ENCODE data around the gene SNX14. TPM values are rescaled to one million over a fixed set of nuclear protein-coding genes. Genes with fewer than 3 reads are reported as not detected.

Gene SNX14
- total and polyA plus RNA-seq, 10 of the 15 experiments (the other 5 are each of a cell fraction or from before 2014, with no cell fraction given): 34.2 to 122 (median 51.0) TPM

DNA sequence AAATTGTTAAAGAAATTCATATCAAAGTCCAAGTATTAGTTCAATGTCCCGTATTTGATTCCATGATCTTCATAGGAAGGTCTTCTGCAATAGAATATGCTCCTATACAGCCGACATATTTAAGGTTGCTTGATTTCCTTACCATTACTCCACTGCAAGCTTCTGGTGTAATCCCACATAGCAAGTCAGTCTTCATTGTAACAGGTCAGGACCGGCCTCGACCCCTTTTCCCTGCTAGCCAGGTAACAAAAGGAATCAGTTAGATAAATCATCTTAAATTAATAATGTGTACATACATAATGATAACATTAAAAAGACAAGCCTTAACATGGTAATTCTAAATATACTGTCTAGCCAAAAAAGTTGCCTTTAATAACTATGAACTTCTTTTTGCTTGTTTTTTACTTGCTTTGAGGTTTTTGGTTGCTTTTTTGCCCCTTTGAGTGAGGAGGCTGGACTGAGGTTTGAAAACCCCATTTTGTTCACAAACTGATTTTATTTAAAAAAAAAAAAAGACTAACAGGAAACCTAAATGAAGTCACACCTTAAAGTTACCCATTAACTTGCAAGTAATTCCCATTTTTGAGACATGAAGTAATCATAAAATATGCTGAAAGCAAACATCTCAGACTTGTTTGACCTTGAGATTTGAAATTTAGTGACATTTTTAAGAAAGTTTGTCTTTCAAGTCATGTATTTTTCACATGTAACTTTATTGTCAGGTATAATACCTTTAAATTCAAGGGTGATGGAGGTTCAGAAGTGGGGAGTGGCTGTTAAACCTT is 19.2 kb upstream of the SNX14 start:
- H3K27me3 ChIP-seq (replicated peaks in 1 of 2; ENCODE audit: control insufficient read depth in 2 of 2, insufficient read depth in 2 of 2, low read length in 1 of 2): no peaks in the 10 kb centered on the region
- RAD21 ChIA-PET (ENCODE audit: unreplicated experiment): no interaction called here
- peaks cover 4% of the 10 kb centered on the region for H3K79me2 ChIP-seq (ENCODE audit: control insufficient read depth, insufficient read depth, low read length)
- H2AFZ ChIP-seq (ENCODE audit: control insufficient read depth, low read depth, low read length): no peak overlapping the region
- WGBS (ENCODE audit: insufficient coverage, insufficient replicate concordance, low lambda C conversion rate, missing lambda C conversion rate): 100% methylated on average over 4 of the region's 4 CpGs
- H3K36me3 ChIP-seq (ENCODE audit: control insufficient read depth in 2 of 2, insufficient read depth in 2 of 2, low read length in 1 of 2): peaks cover 3 to 35% of the 10 kb centered on the region in 2 experiments
- in situ Hi-C loops (cut with MboI): no loop called here
- H3K4me1 ChIP-seq (ENCODE audit: control insufficient read depth, insufficient read depth, low read length): no peaks in the 10 kb centered on the region
- no peak for DNase-seq (ENCODE audit: low read depth, low spot score)
- SMC1A ChIA-PET (ENCODE audit: uncharacterized antibody, unreplicated experiment): interaction anchor here (2.3 kb wide), 1 partner anchor 30 kb away, joined by 7 read pairs; the partner anchor contains the start of gene SYNCRIP
- POLR2A ChIA-PET: interaction anchor here (0.6 kb wide), 1 partner anchor 192 kb away, joined by 3 read pairs; no protein-coding TSS in a partner anchor
- H4K20me1 ChIP-seq (ENCODE audit: control insufficient read depth, insufficient read depth): no peaks in the 10 kb centered on the region
- H3K27ac ChIP-seq (ENCODE audit: control insufficient read depth, insufficient read depth): no peak overlapping the region
- no peak for ATAC-seq
- H3K9ac ChIP-seq (ENCODE audit: control insufficient read depth, insufficient read depth, low read length): no peak overlapping the region
- intact Hi-C loops (cut with micrococcal nuclease; ENCODE audit: unreplicated experiment): no loop called here
- no peak for TF ChIP-seq NR2C2 (IDR thresholded peaks at IDR 0.05; ENCODE audit: borderline replicate concordance, control insufficient read depth, insufficient read length, low read depth)
- no peak for TF ChIP-seq RB1 (IDR thresholded peaks at IDR 0.05; ENCODE audit: borderline replicate concordance)
- TF ChIP-seq, protein P1, sequence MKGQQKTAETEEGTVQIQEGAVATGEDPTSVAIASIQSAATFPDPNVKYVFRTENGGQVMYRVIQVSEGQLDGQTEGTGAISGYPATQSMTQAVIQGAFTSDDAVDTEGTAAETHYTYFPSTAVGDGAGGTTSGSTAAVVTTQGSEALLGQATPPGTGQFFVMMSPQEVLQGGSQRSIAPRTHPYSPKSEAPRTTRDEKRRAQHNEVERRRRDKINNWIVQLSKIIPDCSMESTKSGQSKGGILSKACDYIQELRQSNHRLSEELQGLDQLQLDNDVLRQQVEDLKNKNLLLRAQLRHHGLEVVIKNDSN (IDR thresholded peaks at IDR 0.05; ENCODE audit: borderline replicate concordance, extremely low read length, insufficient read depth, low read depth, low read length): no peak
- peak; percentile 30; the same call in 1 of the 2 replicates for TF ChIP-seq ATF7 (IDR thresholded peaks at IDR 0.05; ENCODE audit: low read depth)
- TF ChIP-seq, protein P2, sequence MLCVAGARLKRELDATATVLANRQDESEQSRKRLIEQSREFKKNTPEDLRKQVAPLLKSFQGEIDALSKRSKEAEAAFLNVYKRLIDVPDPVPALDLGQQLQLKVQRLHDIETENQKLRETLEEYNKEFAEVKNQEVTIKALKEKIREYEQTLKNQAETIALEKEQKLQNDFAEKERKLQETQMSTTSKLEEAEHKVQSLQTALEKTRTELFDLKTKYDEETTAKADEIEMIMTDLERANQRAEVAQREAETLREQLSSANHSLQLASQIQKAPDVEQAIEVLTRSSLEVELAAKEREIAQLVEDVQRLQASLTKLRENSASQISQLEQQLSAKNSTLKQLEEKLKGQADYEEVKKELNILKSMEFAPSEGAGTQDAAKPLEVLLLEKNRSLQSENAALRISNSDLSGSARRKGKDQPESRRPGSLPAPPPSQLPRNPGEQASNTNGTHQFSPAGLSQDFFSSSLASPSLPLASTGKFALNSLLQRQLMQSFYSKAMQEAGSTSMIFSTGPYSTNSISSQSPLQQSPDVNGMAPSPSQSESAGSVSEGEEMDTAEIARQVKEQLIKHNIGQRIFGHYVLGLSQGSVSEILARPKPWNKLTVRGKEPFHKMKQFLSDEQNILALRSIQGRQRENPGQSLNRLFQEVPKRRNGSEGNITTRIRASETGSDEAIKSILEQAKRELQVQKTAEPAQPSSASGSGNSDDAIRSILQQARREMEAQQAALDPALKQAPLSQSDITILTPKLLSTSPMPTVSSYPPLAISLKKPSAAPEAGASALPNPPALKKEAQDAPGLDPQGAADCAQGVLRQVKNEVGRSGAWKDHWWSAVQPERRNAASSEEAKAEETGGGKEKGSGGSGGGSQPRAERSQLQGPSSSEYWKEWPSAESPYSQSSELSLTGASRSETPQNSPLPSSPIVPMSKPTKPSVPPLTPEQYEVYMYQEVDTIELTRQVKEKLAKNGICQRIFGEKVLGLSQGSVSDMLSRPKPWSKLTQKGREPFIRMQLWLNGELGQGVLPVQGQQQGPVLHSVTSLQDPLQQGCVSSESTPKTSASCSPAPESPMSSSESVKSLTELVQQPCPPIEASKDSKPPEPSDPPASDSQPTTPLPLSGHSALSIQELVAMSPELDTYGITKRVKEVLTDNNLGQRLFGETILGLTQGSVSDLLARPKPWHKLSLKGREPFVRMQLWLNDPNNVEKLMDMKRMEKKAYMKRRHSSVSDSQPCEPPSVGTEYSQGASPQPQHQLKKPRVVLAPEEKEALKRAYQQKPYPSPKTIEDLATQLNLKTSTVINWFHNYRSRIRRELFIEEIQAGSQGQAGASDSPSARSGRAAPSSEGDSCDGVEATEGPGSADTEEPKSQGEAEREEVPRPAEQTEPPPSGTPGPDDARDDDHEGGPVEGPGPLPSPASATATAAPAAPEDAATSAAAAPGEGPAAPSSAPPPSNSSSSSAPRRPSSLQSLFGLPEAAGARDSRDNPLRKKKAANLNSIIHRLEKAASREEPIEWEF (IDR thresholded peaks at IDR 0.05; ENCODE audit: insufficient replicate concordance, low read depth, low read length): no peak
- TF ChIP-seq, protein P3, sequence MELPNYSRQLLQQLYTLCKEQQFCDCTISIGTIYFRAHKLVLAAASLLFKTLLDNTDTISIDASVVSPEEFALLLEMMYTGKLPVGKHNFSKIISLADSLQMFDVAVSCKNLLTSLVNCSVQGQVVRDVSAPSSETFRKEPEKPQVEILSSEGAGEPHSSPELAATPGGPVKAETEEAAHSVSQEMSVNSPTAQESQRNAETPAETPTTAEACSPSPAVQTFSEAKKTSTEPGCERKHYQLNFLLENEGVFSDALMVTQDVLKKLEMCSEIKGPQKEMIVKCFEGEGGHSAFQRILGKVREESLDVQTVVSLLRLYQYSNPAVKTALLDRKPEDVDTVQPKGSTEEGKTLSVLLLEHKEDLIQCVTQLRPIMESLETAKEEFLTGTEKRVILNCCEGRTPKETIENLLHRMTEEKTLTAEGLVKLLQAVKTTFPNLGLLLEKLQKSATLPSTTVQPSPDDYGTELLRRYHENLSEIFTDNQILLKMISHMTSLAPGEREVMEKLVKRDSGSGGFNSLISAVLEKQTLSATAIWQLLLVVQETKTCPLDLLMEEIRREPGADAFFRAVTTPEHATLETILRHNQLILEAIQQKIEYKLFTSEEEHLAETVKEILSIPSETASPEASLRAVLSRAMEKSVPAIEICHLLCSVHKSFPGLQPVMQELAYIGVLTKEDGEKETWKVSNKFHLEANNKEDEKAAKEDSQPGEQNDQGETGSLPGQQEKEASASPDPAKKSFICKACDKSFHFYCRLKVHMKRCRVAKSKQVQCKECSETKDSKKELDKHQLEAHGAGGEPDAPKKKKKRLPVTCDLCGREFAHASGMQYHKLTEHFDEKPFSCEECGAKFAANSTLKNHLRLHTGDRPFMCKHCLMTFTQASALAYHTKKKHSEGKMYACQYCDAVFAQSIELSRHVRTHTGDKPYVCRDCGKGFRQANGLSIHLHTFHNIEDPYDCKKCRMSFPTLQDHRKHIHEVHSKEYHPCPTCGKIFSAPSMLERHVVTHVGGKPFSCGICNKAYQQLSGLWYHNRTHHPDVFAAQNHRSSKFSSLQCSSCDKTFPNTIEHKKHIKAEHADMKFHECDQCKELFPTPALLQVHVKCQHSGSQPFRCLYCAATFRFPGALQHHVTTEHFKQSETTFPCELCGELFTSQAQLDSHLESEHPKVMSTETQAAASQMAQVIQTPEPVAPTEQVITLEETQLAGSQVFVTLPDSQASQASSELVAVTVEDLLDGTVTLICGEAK (IDR thresholded peaks at IDR 0.05; ENCODE audit: borderline replicate concordance): peak; percentile 65; the same call in 1 of the 2 replicates
- no peak for FAIRE-seq
- H3K4me3 ChIP-seq: no peak overlapping the region
- H3K9me3 ChIP-seq (replicated peaks; ENCODE audit: control insufficient read depth, insufficient read depth, low read length): no peaks in the 10 kb centered on the region
- H3K4me2 ChIP-seq (ENCODE audit: control insufficient read depth, insufficient read depth): no peak overlapping the region
- CTCF ChIA-PET: no interaction called here
- BruUV-seq (replicated peaks): no TSS peak
